Measurements from ENCODE around the gene DIAPH3.

DNA sequence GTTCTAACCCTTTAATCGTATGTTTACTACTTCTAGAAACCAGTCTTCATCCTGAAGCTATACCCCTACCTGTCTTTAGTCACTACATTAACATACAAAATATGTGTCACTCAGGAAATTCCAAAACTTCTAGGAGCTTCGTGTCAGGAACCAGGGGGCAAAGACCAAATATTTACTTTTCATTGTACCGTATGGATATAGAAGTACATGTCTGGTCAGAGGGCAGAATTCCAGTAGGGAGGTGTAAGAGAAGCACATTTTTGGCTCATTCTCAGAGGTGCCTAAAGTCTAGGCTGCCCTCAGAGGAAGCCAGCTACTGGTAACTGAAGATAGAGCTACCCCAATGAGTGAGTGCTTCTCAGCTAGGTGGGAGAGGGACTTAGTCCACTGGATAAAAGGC lies 320.7 kb downstream of the DIAPH3 start:
- TF ChIP-seq CTCF (IDR thresholded peaks at IDR 0.05), result no peak
- no peak for TF ChIP-seq POLR2A (IDR thresholded peaks at IDR 0.05)
